ENCODE results near the gene OR5K2.

DNA sequence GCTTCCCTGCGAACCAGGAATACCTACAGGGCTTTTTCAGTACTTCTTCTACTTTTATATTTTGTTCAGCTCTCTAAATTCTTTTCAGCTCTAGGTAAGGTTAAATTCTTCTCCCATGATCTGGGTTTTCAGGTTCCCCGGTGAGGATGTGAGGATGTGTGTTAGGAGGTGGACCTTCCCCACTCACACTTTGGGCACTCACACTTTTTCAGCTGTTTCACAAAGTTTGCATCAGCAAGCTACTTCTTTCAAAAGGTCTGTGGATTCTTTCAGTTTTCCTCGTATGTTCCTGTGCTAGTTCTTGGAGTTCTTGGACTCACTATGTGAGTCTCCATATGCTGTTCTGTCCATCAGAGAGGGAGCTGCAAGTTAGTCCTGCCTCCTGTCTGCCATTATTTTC, 13.9 kb upstream of the OR5K2 start:
- TF ChIP-seq, protein P1, sequence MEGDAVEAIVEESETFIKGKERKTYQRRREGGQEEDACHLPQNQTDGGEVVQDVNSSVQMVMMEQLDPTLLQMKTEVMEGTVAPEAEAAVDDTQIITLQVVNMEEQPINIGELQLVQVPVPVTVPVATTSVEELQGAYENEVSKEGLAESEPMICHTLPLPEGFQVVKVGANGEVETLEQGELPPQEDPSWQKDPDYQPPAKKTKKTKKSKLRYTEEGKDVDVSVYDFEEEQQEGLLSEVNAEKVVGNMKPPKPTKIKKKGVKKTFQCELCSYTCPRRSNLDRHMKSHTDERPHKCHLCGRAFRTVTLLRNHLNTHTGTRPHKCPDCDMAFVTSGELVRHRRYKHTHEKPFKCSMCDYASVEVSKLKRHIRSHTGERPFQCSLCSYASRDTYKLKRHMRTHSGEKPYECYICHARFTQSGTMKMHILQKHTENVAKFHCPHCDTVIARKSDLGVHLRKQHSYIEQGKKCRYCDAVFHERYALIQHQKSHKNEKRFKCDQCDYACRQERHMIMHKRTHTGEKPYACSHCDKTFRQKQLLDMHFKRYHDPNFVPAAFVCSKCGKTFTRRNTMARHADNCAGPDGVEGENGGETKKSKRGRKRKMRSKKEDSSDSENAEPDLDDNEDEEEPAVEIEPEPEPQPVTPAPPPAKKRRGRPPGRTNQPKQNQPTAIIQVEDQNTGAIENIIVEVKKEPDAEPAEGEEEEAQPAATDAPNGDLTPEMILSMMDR (IDR thresholded peaks at IDR 0.05) = no peak
- TF ChIP-seq POLR2AphosphoS5 (IDR thresholded peaks at IDR 0.05) (no peak), POLR2A (IDR thresholded peaks at IDR 0.05; ENCODE audit: low read depth) (no peak), EP300 (IDR thresholded peaks at IDR 0.05) (no peak)
